SK-N-SH treated with all-trans-retinoic acid at 6 μM for 48 hours (cell line): Measurements from ENCODE around the gene TRRAP.

Source experiments
- CSDC2 ChIP-seq: fragments of 250-450 bp; sonication (Bioruptor Pico); IDR thresholded peaks from 2 replicates; pipeline ENCODE4 v1.5.0; 2020; ENCODE audit warnings: mild to moderate bottlenecking, moderate library complexity
- SNAI2 ChIP-seq: fragments of 250-450 bp; sonication (Bioruptor Pico); IDR thresholded peaks from 2 replicates; pipeline ENCODE4 v1.5.0; 2020; ENCODE audit warnings: mild to moderate bottlenecking, moderate library complexity
- ZFP30 ChIP-seq: fragments of 450-650 bp; formaldehyde crosslinking; IDR thresholded peaks from 2 replicates; pipeline ENCODE4 v1.5.0; 2022; ENCODE audit warnings: mild to moderate bottlenecking, moderate library complexity
- ZNF70 ChIP-seq: fragments of 450-650 bp; formaldehyde crosslinking; IDR thresholded peaks from 2 replicates; pipeline ENCODE4 v1.5.0; 2020; ENCODE audit warnings: mild to moderate bottlenecking, moderate library complexity
- TF ChIP-seq, protein P1 (sequence below): fragments of 250-450 bp; sonication (Bioruptor Pico); IDR thresholded peaks from 2 replicates; pipeline ENCODE4 v1.5.1; 2020; ENCODE audit warnings: low read depth, mild to moderate bottlenecking, moderate library complexity

DNA sequence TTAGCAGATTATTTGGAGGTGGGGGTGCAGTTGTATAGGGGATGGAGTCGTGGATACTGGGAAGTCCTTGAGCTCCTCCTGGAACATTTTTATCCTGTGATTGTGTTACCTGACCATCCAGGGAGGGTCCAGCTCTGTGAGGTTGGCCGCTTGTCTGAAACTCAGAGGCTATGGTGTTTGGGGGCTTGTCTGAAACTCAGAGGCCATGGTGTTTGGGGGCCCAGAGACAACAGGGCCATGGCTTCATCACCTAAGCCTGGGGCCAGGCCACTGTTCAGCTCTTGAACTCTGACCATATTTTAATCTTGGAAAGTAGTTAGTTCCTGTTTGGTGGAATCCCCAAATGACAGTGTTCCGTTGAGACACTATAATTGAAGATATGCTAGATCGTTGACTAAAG, 66.1 kb downstream of the TRRAP start:
- no peak for TF ChIP-seq ZNF70 (CRISPR knock-in tag)
- TF ChIP-seq SNAI2 (CRISPR knock-in tag): no peak
- TF ChIP-seq, protein P1, sequence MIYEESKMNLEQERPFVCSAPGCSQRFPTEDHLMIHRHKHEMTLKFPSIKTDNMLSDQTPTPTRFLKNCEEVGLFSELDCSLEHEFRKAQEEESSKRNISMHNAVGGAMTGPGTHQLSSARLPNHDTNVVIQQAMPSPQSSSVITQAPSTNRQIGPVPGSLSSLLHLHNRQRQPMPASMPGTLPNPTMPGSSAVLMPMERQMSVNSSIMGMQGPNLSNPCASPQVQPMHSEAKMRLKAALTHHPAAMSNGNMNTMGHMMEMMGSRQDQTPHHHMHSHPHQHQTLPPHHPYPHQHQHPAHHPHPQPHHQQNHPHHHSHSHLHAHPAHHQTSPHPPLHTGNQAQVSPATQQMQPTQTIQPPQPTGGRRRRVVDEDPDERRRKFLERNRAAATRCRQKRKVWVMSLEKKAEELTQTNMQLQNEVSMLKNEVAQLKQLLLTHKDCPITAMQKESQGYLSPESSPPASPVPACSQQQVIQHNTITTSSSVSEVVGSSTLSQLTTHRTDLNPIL (CRISPR knock-in tag): no peak
- no peak for TF ChIP-seq ZFP30
- TF ChIP-seq CSDC2: no peak
